HG03342 (cell line): Measurements from ENCODE around the gene HSF2BP.
"Not testable (repeated sequence)": the region's sequence is repeated elsewhere in the genome, so short reads cannot be mapped to it uniquely, and the experiment has no call there.

Experiments
- ATAC-seq: cut with Tn5 transposase; IDR thresholded peaks from one replicate; pipeline ENCODE4 v1.9.1; 2021; ENCODE audit warnings: mild to moderate bottlenecking, moderate library complexity; ENCODE audit not compliant: unreplicated experiment

The HSF2BP gene

GRCh38 chr21:43687566-43688399 is 28.5 kb upstream of the HSF2BP start:
- no peak for ATAC-seq

GRCh38 chr21:43686811-43687565 is 27.7 kb upstream of the HSF2BP start:
- no peak for ATAC-seq

GRCh38 chr21:43684424-43684823 is 25.1 kb upstream of the HSF2BP start:
- ATAC-seq: no peak

GRCh38 chr21:43681650-43682049 is 22.4 kb upstream of the HSF2BP start:
- ATAC-seq: no peak

GRCh38 chr21:43680421-43680820 is 21.1 kb upstream of the HSF2BP start:
- ATAC-seq: not testable (repeated sequence)

- ATAC-seq: no peak
Observed at GRCh38 chr21:43679951-43680350, 20.7 kb upstream of the HSF2BP start.

- no peak for ATAC-seq
Observed at GRCh38 chr21:43676391-43676790, 17.1 kb upstream of the HSF2BP start.

- no peak for ATAC-seq
Observed at GRCh38 chr21:43675871-43676270, 16.6 kb upstream of the HSF2BP start.

GRCh38 chr21:43669828-43670605 is 10.7 kb upstream of the HSF2BP start:
- no peak for ATAC-seq

GRCh38 chr21:43667191-43667904 is 8.1 kb upstream of the HSF2BP start:
- ATAC-seq: no peak

- no peak for ATAC-seq
Observed at GRCh38 chr21:43665879-43666278, 6.6 kb upstream of the HSF2BP start.

- ATAC-seq: no peak
Observed at GRCh38 chr21:43664358-43664757, 5.1 kb upstream of the HSF2BP start.

GRCh38 chr21:43663033-43663432 is 3.7 kb upstream of the HSF2BP start:
- ATAC-seq: no peak

GRCh38 chr21:43662286-43662685 is 3.0 kb upstream of the HSF2BP start:
- ATAC-seq: no peak

- ATAC-seq: no peak
Observed at GRCh38 chr21:43658769-43659135, 536 bp downstream of the HSF2BP start.

- no peak for ATAC-seq
Observed at GRCh38 chr21:43658088-43658741, 1.1 kb downstream of the HSF2BP start.

GRCh38 chr21:43657355-43658087 is 1.8 kb downstream of the HSF2BP start:
- ATAC-seq: no peak

GRCh38 chr21:43654806-43655489 is 4.3 kb downstream of the HSF2BP start:
- no peak for ATAC-seq

- ATAC-seq: no peak
Observed at GRCh38 chr21:43653626-43654025, 5.7 kb downstream of the HSF2BP start.
